Smooth muscle cell (in vitro differentiated cells): Measurements from ENCODE around the gene PDE1C. TPM values are rescaled to one million over a fixed set of nuclear protein-coding genes. Genes with fewer than 3 reads are reported as not detected.

Source experiments
- DNase-seq: peaks from one replicate; lab custom pipeline; 2025; ENCODE audit not compliant: unreplicated experiment; lab: John Stamatoyannopoulos, UW
- H2AFZ ChIP-seq: fragments of 200-600 bp; sonication (generic); 2 replicates; pipeline ENCODE4 v1.6.0; 2016; ENCODE audit warnings: antibody characterized with exemption, low read depth, mild to moderate bottlenecking
- H3F3A ChIP-seq: fragments of 200-600 bp; sonication (generic); 2 replicates; pipeline ENCODE4 v1.6.0; 2017; ENCODE audit warnings: antibody characterized with exemption, low read depth
- H3K27ac ChIP-seq: fragments of 200-600 bp; sonication (generic); 2 replicates; pipeline ENCODE4 v1.5.1; 2016; ENCODE audit warnings: low read depth, mild to moderate bottlenecking
- H3K27me3 ChIP-seq: fragments of 200-600 bp; sonication (generic); 2 replicates; pipeline ENCODE4 v1.6.1; 2016; ENCODE audit warnings: low read depth, mild to moderate bottlenecking
- H3K36me3 ChIP-seq: fragments of 200-600 bp; sonication (generic); 2 replicates; pipeline ENCODE4 v1.5.1; 2016; ENCODE audit warnings: low read depth
- H3K4me1 ChIP-seq: fragments of 200-600 bp; sonication (generic); 2 replicates; pipeline ENCODE4 v1.5.1; 2016; ENCODE audit warnings: low read depth
- H3K4me2 ChIP-seq: fragments of 200-600 bp; sonication (generic); 2 replicates; pipeline ENCODE4 v1.6.0; 2016; ENCODE audit warnings: mild to moderate bottlenecking
- H3K4me3 ChIP-seq: fragments of 200-600 bp; sonication (generic); 2 replicates; pipeline ENCODE4 v1.5.1; 2016; ENCODE audit warnings: mild to moderate bottlenecking
- H3K79me2 ChIP-seq: fragments of 200-600 bp; sonication (generic); 2 replicates; pipeline ENCODE4 v1.6.0; 2016; ENCODE audit warnings: low read depth, mild to moderate bottlenecking
- H3K9ac ChIP-seq: fragments of 200-600 bp; sonication (generic); 2 replicates; pipeline ENCODE4 v1.6.0; 2016; ENCODE audit warnings: low read depth
- H3K9me3 ChIP-seq: fragments of 200-600 bp; sonication (generic); replicated peaks from 2 replicates; pipeline ENCODE4 v1.5.1; 2016; ENCODE audit warnings: low read depth
- H4K20me1 ChIP-seq: fragments of 200-600 bp; sonication (generic); 2 replicates; pipeline ENCODE4 v1.6.0; 2016; ENCODE audit warnings: low read depth
- WGBS: methylation state at CpG from one replicate; pipeline ENCODE4 v1.1.7; 2016; ENCODE audit warnings: low lambda C conversion rate; 5-methylcytosine and 5-hydroxymethylcytosine counted together
- polyA plus RNA-seq: library from polyadenylated mRNA; unstranded; fragments of >200 nt; fragmentation: Nextera tagmentation; extraction: Ambion mirVana; gene quantifications from 2 replicates; pipeline ENCODE4 v1.2.1, GENCODE V29; 2016
- total RNA-seq: library from RNA; depleted of rRNA; stranded (reverse); fragments of >200 nt; gene quantifications from 2 replicates; pipeline ENCODE4 v1.2.3, GENCODE V29; 2014
- TF ChIP-seq, protein P1 (sequence below): fragments of 200-600 bp; sonication (generic); IDR thresholded peaks from 2 replicates; pipeline ENCODE4 v1.5.1; 2017; ENCODE audit warnings: borderline replicate concordance, mild to moderate bottlenecking, antibody characterized with exemption; ENCODE audit not compliant: insufficient read depth, poor library complexity, severe bottlenecking

The PDE1C gene
- total and polyA plus RNA-seq, 2 experiments from 2014 or later, result 1.2 to 6.9 TPM

DNA sequence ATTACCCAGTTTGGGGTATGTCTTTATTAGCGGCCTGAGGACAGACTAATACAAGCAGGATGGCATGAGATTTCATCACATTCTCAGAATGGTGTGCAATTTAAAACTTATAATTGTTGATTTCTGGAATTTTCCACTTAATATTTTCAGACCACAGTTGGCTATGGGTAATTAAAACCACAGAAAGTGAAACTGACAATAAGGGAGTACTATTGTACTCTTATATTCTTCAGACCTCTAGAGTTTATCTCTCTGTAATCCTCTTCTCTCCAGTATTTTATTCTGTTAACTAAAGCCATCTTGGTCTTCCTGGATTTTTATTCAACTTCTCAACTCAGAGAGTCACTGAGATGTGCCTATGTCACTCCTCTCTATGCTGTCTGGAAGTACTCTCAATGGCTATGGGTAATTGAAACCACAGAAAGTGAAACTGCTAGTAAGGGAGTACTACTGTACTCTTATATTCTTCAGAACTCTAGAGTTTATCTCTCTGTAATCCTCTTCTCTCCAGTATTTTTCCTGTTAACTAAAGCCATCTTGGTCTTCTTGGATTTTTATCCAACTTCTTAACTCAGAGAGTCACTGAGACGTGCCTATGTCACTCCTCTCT is 264.9 kb downstream of the PDE1C start:
- no peaks in the 10 kb centered on the region for H3K79me2 ChIP-seq
- H3K27me3 ChIP-seq, result peaks cover 9% of the 10 kb centered on the region
- H3K4me1 ChIP-seq, result no peaks in the 10 kb centered on the region
- no peak overlapping the region for H3K9ac ChIP-seq
- 81% methylated on average over 2 of the region's 2 CpGs for WGBS
- TF ChIP-seq, protein P1, sequence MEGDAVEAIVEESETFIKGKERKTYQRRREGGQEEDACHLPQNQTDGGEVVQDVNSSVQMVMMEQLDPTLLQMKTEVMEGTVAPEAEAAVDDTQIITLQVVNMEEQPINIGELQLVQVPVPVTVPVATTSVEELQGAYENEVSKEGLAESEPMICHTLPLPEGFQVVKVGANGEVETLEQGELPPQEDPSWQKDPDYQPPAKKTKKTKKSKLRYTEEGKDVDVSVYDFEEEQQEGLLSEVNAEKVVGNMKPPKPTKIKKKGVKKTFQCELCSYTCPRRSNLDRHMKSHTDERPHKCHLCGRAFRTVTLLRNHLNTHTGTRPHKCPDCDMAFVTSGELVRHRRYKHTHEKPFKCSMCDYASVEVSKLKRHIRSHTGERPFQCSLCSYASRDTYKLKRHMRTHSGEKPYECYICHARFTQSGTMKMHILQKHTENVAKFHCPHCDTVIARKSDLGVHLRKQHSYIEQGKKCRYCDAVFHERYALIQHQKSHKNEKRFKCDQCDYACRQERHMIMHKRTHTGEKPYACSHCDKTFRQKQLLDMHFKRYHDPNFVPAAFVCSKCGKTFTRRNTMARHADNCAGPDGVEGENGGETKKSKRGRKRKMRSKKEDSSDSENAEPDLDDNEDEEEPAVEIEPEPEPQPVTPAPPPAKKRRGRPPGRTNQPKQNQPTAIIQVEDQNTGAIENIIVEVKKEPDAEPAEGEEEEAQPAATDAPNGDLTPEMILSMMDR, result no peak
- H3F3A ChIP-seq, result no peaks in the 10 kb centered on the region
- H2AFZ ChIP-seq, result no peak overlapping the region
- no peak overlapping the region for H3K4me2 ChIP-seq
- H3K27ac ChIP-seq, result no peak overlapping the region
- DNase-seq, result no peak
- H3K36me3 ChIP-seq, result no peaks in the 10 kb centered on the region
- H4K20me1 ChIP-seq, result no peaks in the 10 kb centered on the region
- no peak overlapping the region for H3K4me3 ChIP-seq
- H3K9me3 ChIP-seq, result no peaks in the 10 kb centered on the region

DNA sequence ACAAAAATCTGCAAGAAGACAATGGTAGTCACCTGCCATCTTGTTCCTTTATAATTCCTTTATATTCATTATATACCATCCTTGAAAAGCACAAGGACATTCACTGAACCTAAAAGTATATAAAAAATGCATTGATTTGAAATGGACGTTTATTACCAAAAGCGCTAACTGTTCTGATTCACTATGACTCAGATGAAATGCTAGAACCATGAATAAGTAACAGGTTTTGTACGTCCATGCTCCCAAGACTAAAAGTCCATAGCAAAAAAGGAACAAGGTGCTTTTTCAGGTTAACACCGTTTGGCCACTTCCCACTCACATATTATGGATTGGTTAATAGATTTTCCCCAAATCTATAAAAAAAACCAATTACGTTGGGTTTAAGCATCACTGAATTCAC is 273.8 kb downstream of the PDE1C start:
- no peak overlapping the region for H3K27ac ChIP-seq
- H3K79me2 ChIP-seq, result no peaks in the 10 kb centered on the region
- 74% methylated on average over 5 of the region's 5 CpGs for WGBS
- no peaks in the 10 kb centered on the region for H3K36me3 ChIP-seq
- H3K4me2 ChIP-seq, result no peak overlapping the region
- H3F3A ChIP-seq, result no peaks in the 10 kb centered on the region
- H3K9me3 ChIP-seq, result no peaks in the 10 kb centered on the region
- DNase-seq, result no peak
- H3K27me3 ChIP-seq, result peaks cover 47% of the 10 kb centered on the region
- H3K4me1 ChIP-seq, result no peaks in the 10 kb centered on the region
- H2AFZ ChIP-seq, result no peak overlapping the region
- no peaks in the 10 kb centered on the region for H4K20me1 ChIP-seq
- TF ChIP-seq, protein P1, result no peak
- H3K4me3 ChIP-seq, result no peak overlapping the region
- no peak overlapping the region for H3K9ac ChIP-seq

DNA sequence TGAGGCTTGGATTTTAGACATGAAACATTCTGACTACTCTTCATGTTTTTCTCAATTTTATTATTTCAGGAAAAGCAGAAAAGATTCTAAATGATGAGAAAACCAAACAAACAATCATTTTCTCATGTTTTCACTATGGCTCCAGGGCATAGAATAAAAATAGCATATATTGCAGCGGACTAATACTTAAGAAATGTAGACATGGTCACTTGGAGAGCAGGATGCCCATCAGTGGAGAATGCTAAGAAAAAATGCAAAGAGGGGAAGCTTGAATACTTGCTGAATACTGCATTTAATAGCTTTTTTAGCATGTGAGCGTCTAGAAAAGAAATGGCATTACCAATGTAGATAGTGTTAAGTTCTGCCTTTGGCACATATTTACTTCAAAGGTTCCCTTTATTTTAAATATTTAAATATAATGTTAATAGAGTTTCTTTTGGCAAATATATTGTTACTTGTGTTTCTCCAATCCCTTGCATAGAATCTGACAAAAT is 275.3 kb downstream of the PDE1C start:
- no peak for DNase-seq
- 81% methylated on average over 2 of the region's 2 CpGs for WGBS
- TF ChIP-seq, protein P1, result no peak

DNA sequence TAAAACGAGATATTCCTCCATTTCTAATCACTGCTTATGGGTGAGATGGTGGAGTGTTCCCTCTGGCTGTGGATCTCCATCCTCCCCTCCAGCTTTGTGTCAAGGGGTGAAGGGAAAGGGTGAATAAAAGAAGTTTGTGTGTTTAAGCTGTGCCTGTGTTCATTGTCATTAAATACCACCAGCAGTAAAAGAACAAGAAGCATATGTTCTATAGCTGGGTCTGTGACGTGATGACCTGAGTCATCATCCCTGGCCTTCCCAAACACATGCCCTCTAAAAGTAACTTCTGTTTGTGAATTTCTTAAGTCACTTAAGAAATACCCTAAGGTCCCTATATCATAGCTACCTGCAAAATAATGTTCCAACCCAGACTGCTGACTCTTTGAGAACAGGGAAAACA is 278.3 kb downstream of the PDE1C start:
- no peaks in the 10 kb centered on the region for H4K20me1 ChIP-seq
- TF ChIP-seq, protein P1, result no peak
- H3K9ac ChIP-seq, result no peak overlapping the region
- H3F3A ChIP-seq, result no peaks in the 10 kb centered on the region
- H3K27me3 ChIP-seq, result peaks cover 25% of the 10 kb centered on the region
- DNase-seq, result no peak
- H2AFZ ChIP-seq, result no peak overlapping the region
- H3K36me3 ChIP-seq, result no peaks in the 10 kb centered on the region
- WGBS, result 60% methylated on average over 2 of the region's 2 CpGs
- H3K9me3 ChIP-seq, result no peaks in the 10 kb centered on the region
- H3K4me2 ChIP-seq, result no peak overlapping the region
- no peak overlapping the region for H3K4me3 ChIP-seq
- H3K4me1 ChIP-seq, result no peaks in the 10 kb centered on the region
- H3K27ac ChIP-seq, result no peak overlapping the region
- no peaks in the 10 kb centered on the region for H3K79me2 ChIP-seq

More for the DNA sequence above, 275.3 kb downstream of the PDE1C start:
- Histone ChIP-seq H3K4me1 (no peaks in the 10 kb centered on the region), H3K27me3 (peaks cover 35% of the 10 kb centered on the region), H3F3A (no peaks in the 10 kb centered on the region), H3K9me3 (no peaks in the 10 kb centered on the region), H3K9ac (no peak overlapping the region), H3K36me3 (no peaks in the 10 kb centered on the region), H4K20me1 (no peaks in the 10 kb centered on the region), H3K4me3 (no peak overlapping the region), H2AFZ (no peak overlapping the region), H3K79me2 (no peaks in the 10 kb centered on the region), H3K4me2 (no peak overlapping the region), H3K27ac (no peak overlapping the region)
